HG02798 (cell line): Measurements from ENCODE around the gene FMO1.
A peak's percentile ranks its signal among the peaks of the same experiment; 100 is the strongest.
"Not testable (repeated sequence)": the region's sequence is repeated elsewhere in the genome, so short reads cannot be mapped to it uniquely, and the experiment has no call there.

Experiments used
- ATAC-seq: cut with Tn5 transposase; IDR thresholded peaks from one replicate; pipeline ENCODE4 v1.9.1; 2021; ENCODE audit warnings: mild to moderate bottlenecking; ENCODE audit not compliant: unreplicated experiment, poor library complexity

FMO1 gene

GRCh38 chr1:171231326-171231725 lies 17.0 kb upstream of the FMO1 start:
- no peak for ATAC-seq

GRCh38 chr1:171233183-171233582 lies 15.1 kb upstream of the FMO1 start:
- no peak for ATAC-seq

GRCh38 chr1:171236231-171236630 lies 12.1 kb upstream of the FMO1 start:
- ATAC-seq, result not testable (repeated sequence)

- no peak for ATAC-seq
Measured at GRCh38 chr1:171243878-171244277, 4.4 kb upstream of the FMO1 start.

- peak; percentile 80 for ATAC-seq
Measured at GRCh38 chr1:171245458-171246064, 2.7 kb upstream of the FMO1 start.

GRCh38 chr1:171247501-171247900 lies 793 bp upstream of the FMO1 start:
- ATAC-seq, result no peak

- ATAC-seq, result no peak
Measured at GRCh38 chr1:171248841-171249240, 547 bp downstream of the FMO1 start.

GRCh38 chr1:171250263-171250662 lies 2.0 kb downstream of the FMO1 start:
- ATAC-seq, result no peak

- no peak for ATAC-seq
Measured at GRCh38 chr1:171251042-171251951, 3.0 kb downstream of the FMO1 start.

GRCh38 chr1:171251952-171252300 lies 3.6 kb downstream of the FMO1 start:
- ATAC-seq, result no peak

- ATAC-seq, result peak; percentile 93
Measured at GRCh38 chr1:171252482-171252881, 4.2 kb downstream of the FMO1 start.

- ATAC-seq, result no peak
Measured at GRCh38 chr1:171254859-171255258, 6.6 kb downstream of the FMO1 start.

GRCh38 chr1:171256940-171257606 lies 8.8 kb downstream of the FMO1 start:
- no peak for ATAC-seq

GRCh38 chr1:171257607-171258076 lies 9.3 kb downstream of the FMO1 start:
- no peak for ATAC-seq

GRCh38 chr1:171258429-171258828 lies 10.1 kb downstream of the FMO1 start:
- ATAC-seq, result no peak

- ATAC-seq, result no peak
Measured at GRCh38 chr1:171258943-171259342, 10.6 kb downstream of the FMO1 start.

- no peak for ATAC-seq
Measured at GRCh38 chr1:171261336-171261735, 13.0 kb downstream of the FMO1 start.

- ATAC-seq, result no peak
Measured at GRCh38 chr1:171263901-171264300, 15.6 kb downstream of the FMO1 start.

GRCh38 chr1:171265686-171266085 lies 17.4 kb downstream of the FMO1 start:
- no peak for ATAC-seq

- ATAC-seq, result no peak
Measured at GRCh38 chr1:171266930-171267329, 18.6 kb downstream of the FMO1 start.

- no peak for ATAC-seq
Measured at GRCh38 chr1:171267391-171267790, 19.1 kb downstream of the FMO1 start.
